ENCODE measurements around the gene AGBL4. TPM values are rescaled to one million over a fixed set of nuclear protein-coding genes. Genes with fewer than 3 reads are reported as not detected.

The AGBL4 gene
- total and polyA plus RNA-seq, 2 of the 4 experiments (the other 2 are of a cell fraction): not detected

DNA sequence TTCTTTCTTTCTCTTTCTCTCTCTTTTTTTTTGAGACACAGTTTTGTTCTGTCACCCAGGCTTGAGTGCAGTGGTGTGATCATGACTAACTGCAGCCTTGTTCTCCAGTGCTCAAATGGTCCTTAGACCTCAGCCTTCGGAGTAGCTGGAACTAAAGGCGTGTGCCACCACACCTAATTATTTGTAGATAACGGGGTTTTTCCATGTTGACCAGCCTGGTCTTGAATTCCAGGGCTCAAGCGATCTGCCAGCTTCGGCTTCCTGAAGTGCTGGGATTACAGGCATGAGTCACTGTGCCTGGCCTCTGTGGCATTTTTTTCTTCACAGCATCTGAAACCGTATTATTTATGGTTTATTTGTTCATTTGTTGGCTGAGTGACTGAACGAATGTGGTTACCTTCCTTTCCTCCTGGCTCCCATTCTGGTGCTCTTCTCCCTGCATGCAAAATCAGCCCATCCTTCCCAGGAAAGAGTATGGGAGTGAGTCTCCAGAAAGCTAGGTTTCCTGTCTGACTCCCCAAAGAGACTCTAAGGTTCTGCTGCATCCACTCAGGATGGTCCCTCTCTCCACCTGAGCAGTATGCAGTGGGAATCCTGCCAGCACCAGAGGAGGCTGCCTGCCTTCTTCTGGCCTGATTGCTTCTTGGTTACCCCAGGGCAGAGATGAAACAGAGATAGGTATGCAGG, 1092.1 kb downstream of the AGBL4 start:
- H3K36me3 ChIP-seq (ENCODE audit: control insufficient read depth, insufficient read depth, low read length): no peaks in the 10 kb centered on the region
- no peak overlapping the region for H2AK5ac ChIP-seq (ENCODE audit: low read depth, low read length)
- H3K23ac ChIP-seq (ENCODE audit: low read depth, low read length): no peak overlapping the region
- no peak overlapping the region for H2BK15ac ChIP-seq (ENCODE audit: low read depth, low read length)
- no peaks in the 10 kb centered on the region for H4K20me1 ChIP-seq (ENCODE audit: insufficient read depth, low read length)
- no peak overlapping the region for H3K18ac ChIP-seq (ENCODE audit: low read depth, low read length)
- TF ChIP-seq RAD21 (IDR thresholded peaks at IDR 0.05; ENCODE audit: low read length): no peak
- no peak for TF ChIP-seq SMC3 (IDR thresholded peaks at IDR 0.05; ENCODE audit: low read depth, low read length)
- TF ChIP-seq, protein P1, sequence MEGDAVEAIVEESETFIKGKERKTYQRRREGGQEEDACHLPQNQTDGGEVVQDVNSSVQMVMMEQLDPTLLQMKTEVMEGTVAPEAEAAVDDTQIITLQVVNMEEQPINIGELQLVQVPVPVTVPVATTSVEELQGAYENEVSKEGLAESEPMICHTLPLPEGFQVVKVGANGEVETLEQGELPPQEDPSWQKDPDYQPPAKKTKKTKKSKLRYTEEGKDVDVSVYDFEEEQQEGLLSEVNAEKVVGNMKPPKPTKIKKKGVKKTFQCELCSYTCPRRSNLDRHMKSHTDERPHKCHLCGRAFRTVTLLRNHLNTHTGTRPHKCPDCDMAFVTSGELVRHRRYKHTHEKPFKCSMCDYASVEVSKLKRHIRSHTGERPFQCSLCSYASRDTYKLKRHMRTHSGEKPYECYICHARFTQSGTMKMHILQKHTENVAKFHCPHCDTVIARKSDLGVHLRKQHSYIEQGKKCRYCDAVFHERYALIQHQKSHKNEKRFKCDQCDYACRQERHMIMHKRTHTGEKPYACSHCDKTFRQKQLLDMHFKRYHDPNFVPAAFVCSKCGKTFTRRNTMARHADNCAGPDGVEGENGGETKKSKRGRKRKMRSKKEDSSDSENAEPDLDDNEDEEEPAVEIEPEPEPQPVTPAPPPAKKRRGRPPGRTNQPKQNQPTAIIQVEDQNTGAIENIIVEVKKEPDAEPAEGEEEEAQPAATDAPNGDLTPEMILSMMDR (conservative IDR thresholded peaks at IDR 0.05; ENCODE audit: low read depth, low read length): no peak
- no peak for TF ChIP-seq MAFK (IDR thresholded peaks at IDR 0.05; ENCODE audit: low read depth, low read length)
- no peak for TF ChIP-seq MXI1 (IDR thresholded peaks at IDR 0.05; ENCODE audit: borderline replicate concordance, low read depth, low read length)
- TF ChIP-seq POLR2A (IDR thresholded peaks at IDR 0.05; ENCODE audit: low read depth, low read length): no peak
- TF ChIP-seq BHLHE40 (IDR thresholded peaks at IDR 0.05; ENCODE audit: low read depth, low read length): no peak
- TF ChIP-seq NFE2L2 (IDR thresholded peaks at IDR 0.05; ENCODE audit: low read depth, low read length): no peak
- no peak for TF ChIP-seq FOS (IDR thresholded peaks at IDR 0.05; ENCODE audit: low read depth, low read length)
- TF ChIP-seq RFX5 (IDR thresholded peaks at IDR 0.05; ENCODE audit: low read depth, low read length): no peak
- no peak for TF ChIP-seq MAZ (IDR thresholded peaks at IDR 0.05; ENCODE audit: borderline replicate concordance, low read depth, low read length)
- no peak for TF ChIP-seq RCOR1 (IDR thresholded peaks at IDR 0.05; ENCODE audit: insufficient replicate concordance, low read length)
- TF ChIP-seq, protein P2, sequence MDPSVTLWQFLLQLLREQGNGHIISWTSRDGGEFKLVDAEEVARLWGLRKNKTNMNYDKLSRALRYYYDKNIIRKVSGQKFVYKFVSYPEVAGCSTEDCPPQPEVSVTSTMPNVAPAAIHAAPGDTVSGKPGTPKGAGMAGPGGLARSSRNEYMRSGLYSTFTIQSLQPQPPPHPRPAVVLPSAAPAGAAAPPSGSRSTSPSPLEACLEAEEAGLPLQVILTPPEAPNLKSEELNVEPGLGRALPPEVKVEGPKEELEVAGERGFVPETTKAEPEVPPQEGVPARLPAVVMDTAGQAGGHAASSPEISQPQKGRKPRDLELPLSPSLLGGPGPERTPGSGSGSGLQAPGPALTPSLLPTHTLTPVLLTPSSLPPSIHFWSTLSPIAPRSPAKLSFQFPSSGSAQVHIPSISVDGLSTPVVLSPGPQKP (IDR thresholded peaks at IDR 0.05; ENCODE audit: borderline replicate concordance, low read depth, low read length): no peak
- TF ChIP-seq, protein P3, sequence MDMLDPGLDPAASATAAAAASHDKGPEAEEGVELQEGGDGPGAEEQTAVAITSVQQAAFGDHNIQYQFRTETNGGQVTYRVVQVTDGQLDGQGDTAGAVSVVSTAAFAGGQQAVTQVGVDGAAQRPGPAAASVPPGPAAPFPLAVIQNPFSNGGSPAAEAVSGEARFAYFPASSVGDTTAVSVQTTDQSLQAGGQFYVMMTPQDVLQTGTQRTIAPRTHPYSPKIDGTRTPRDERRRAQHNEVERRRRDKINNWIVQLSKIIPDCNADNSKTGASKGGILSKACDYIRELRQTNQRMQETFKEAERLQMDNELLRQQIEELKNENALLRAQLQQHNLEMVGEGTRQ (IDR thresholded peaks at IDR 0.05; ENCODE audit: low read depth, low read length): no peak
- TF ChIP-seq CEBPB (IDR thresholded peaks at IDR 0.05; ENCODE audit: low read depth, low read length): no peak
- no peak for TF ChIP-seq CHD1 (IDR thresholded peaks at IDR 0.05; ENCODE audit: low read depth, low read length)
- H2AK9ac ChIP-seq (replicated peaks; ENCODE audit: low read depth, low read length, poor library complexity): no peak overlapping the region
- H3K14ac ChIP-seq (replicated peaks; ENCODE audit: low read depth, low read length): no peak overlapping the region
- H3K4me1 ChIP-seq (ENCODE audit: control insufficient read depth, insufficient read depth, low read length): no peaks in the 10 kb centered on the region
- H3K27ac ChIP-seq (ENCODE audit: insufficient read depth, low read length): no peak overlapping the region
- H4K91ac ChIP-seq (ENCODE audit: insufficient read depth, low read depth, low read length): no peak overlapping the region
- H2BK5ac ChIP-seq (ENCODE audit: low read depth, low read length, poor library complexity, severe bottlenecking): no peak overlapping the region
- ChIA-PET CTCF (no interaction called here), POLR2A (ENCODE audit: unreplicated experiment) (no interaction called here)
- in situ Hi-C loops (cut with MboI; ENCODE audit: low sequenced_read_pairs): no loop called here
- no CpG with 5 or more reads among the region's 7 CpGs for WGBS, 2 experiments (ENCODE audit: extremely low coverage in 2 of 2, insufficient read length in 1 of 2)
- intact Hi-C loops (cut with micrococcal nuclease): no loop called here
- no peak overlapping the region for H3K56ac ChIP-seq (ENCODE audit: extremely low read depth, insufficient read depth, low read length)
- no peak overlapping the region for H2AFZ ChIP-seq (replicated peaks; ENCODE audit: low read length, poor library complexity)
- dilution Hi-C loops (cut with HindIII; ENCODE audit: low sequenced_read_pairs, unreplicated experiment): no loop called here
- H2BK20ac ChIP-seq (ENCODE audit: low read depth, low read length): no peak overlapping the region
- no peak overlapping the region for H2BK120ac ChIP-seq (ENCODE audit: low read depth, low read length)
- H3K27me3 ChIP-seq (ENCODE audit: control insufficient read depth, insufficient read depth, low read length): no peaks in the 10 kb centered on the region
- no peak overlapping the region for H3K9ac ChIP-seq (ENCODE audit: low read depth, low read length)
- H3K9me1 ChIP-seq (ENCODE audit: insufficient read depth, low read length): no peaks in the 10 kb centered on the region
- no peak overlapping the region for H3K4me2 ChIP-seq (ENCODE audit: low read depth, low read length)
- peaks cover 8% of the 10 kb centered on the region for H3K9me3 ChIP-seq (ENCODE audit: control insufficient read depth, insufficient read depth, low read length)
- H3K79me1 ChIP-seq (ENCODE audit: low read depth in 1 of 2, low read length in 2 of 2): no peaks in the 10 kb centered on the region
- no TSS peak for BruUV-seq (replicated peaks)
- H3K4me3 ChIP-seq (ENCODE audit: insufficient read depth, low read depth, low read length): no peak overlapping the region
- no peak for ATAC-seq (ENCODE audit: low read depth)
- DNase-seq: no peak
- no peak overlapping the region for H3K4ac ChIP-seq (ENCODE audit: low read depth, low read length)
- H4K8ac ChIP-seq (ENCODE audit: low read depth in 2 of 2, low read length in 2 of 2): no peak overlapping the region
- H4K5ac ChIP-seq (ENCODE audit: low read depth, low read length): no peak overlapping the region
